ENCODE results near the gene PGLYRP3.
A peak's percentile ranks its signal among the peaks of the same experiment; 100 is the strongest.
"Not testable (repeated sequence)": the region's sequence is repeated elsewhere in the genome, so short reads cannot be mapped to it uniquely, and the experiment has no call there.

The PGLYRP3 gene

GRCh38 chr1:153341431-153341934 is 28.7 kb upstream of the PGLYRP3 start:
- Histone ChIP-seq H3K9me3 (ENCODE audit: control insufficient read depth in 5 of 5, low read length in 5 of 5) (no peaks in the 10 kb centered on the region), H3K27me3 (ENCODE audit: control insufficient read depth in 5 of 5, insufficient read depth in 4 of 5, low read length in 5 of 5) (peaks cover 4 to 19% (median 14%) of the 10 kb centered on the region in 5 donors), H3K4me1 (ENCODE audit: control insufficient read depth in 5 of 5, insufficient read depth in 5 of 5, low read length in 5 of 5) (no peaks in the 10 kb centered on the region), H3K27ac (ENCODE audit: low read depth, low read length) (no peak overlapping the region), H3K9ac (ENCODE audit: low read length in 5 of 5) (no peak overlapping the region), H3K4me3 (ENCODE audit: low read depth in 1 of 5, low read length in 5 of 5) (no peak overlapping the region), H3K36me3 (ENCODE audit: control insufficient read depth in 5 of 5, insufficient read depth in 5 of 5, low read length in 5 of 5) (no peaks in the 10 kb centered on the region)

DNA sequence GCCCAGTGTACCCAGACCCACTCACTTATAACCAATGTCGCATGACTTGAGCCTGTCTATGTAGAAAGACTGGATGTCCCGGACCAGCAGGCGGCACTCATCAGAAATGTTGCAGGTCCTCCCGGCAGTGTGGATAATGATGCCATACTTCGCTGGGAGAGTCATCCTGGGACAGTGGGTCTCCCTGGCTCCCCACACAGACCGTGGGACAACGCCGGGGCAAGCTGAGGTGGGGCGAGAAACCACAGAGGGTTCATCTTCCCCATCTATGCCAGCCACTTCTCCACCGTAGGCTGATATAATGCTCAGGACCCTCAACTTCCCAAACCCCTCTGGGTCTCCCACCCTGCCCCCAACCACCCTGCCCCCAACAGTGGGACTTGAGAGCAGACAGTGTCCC is 27.6 kb upstream of the PGLYRP3 start:
- H3K4me1 ChIP-seq (ENCODE audit: control insufficient read depth in 5 of 5, insufficient read depth in 5 of 5, low read length in 5 of 5), result no peaks in the 10 kb centered on the region

GRCh38 chr1:153339802-153340201 is 27.1 kb upstream of the PGLYRP3 start:
- Histone ChIP-seq H3K4me1 (ENCODE audit: control insufficient read depth in 5 of 5, insufficient read depth in 5 of 5, low read length in 5 of 5) (no peaks in the 10 kb centered on the region), H3K9me3 (ENCODE audit: control insufficient read depth in 5 of 5, low read length in 5 of 5) (no peaks in the 10 kb centered on the region), H3K9ac (ENCODE audit: low read length in 5 of 5) (no peak overlapping the region), H3K27ac (ENCODE audit: low read depth, low read length) (no peak overlapping the region), H3K27me3 (ENCODE audit: control insufficient read depth in 5 of 5, insufficient read depth in 4 of 5, low read length in 5 of 5) (peaks cover 0 to 6% (median 0%) of the 10 kb centered on the region in 5 donors), H3K36me3 (ENCODE audit: control insufficient read depth in 5 of 5, insufficient read depth in 5 of 5, low read length in 5 of 5) (no peaks in the 10 kb centered on the region), H3K4me3 (ENCODE audit: low read depth in 1 of 5, low read length in 5 of 5) (no peak overlapping the region)

More for the DNA sequence above, 27.6 kb upstream of the PGLYRP3 start:
- Histone ChIP-seq H3K9me3 (ENCODE audit: control insufficient read depth in 5 of 5, low read length in 5 of 5) (no peaks in the 10 kb centered on the region), H3K9ac (ENCODE audit: low read length in 5 of 5) (no peak overlapping the region), H3K27ac (ENCODE audit: low read depth, low read length) (no peak overlapping the region), H3K36me3 (ENCODE audit: control insufficient read depth in 5 of 5, insufficient read depth in 5 of 5, low read length in 5 of 5) (no peaks in the 10 kb centered on the region), H3K27me3 (ENCODE audit: control insufficient read depth in 5 of 5, insufficient read depth in 4 of 5, low read length in 5 of 5) (peaks cover 0 to 10% (median 4%) of the 10 kb centered on the region in 5 donors), H3K4me3 (ENCODE audit: low read depth in 1 of 5, low read length in 5 of 5) (no peak overlapping the region)

DNA sequence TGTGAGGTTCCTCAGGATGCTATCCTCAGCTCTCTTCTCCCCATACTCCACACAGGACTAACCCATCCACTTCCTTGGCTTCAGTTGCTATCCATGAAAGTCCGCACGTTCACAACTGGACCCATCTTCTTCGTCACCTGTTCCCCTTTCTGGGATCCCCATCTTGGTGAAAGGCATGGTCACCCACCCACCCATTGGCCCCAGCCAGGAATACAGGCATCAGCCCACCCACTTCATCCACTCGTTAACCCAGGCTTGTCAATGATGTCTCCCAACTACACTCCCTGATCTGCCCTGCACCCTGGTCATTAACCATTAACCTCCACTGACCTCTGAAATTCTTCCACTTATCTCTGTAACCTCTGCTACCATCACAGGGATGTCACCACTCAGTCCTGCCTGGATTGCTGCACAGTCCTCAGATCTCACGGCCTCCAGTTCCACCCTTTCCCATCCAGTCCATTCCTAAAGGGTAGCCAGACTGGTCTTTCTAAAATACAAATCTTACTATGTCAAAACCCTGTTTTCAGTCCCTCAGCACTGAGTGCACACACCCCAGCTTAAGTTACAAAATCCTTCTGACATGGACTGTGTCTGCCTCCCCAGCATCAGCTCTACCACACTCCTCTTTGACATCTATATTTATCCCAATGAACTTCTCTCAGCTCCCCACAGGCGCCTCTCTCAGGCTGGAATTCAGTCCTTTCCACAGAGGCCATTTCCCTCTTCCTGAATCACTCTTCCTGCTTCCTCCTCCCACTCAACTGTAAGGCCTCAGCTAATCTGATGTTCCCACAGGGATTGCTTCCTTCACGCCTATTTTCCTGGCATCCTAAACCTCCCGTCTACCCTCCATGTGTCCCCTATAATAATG is 25.5 kb upstream of the PGLYRP3 start:
- Histone ChIP-seq H3K9ac (ENCODE audit: low read length in 5 of 5) (no peak overlapping the region), H3K36me3 (ENCODE audit: control insufficient read depth in 5 of 5, insufficient read depth in 5 of 5, low read length in 5 of 5) (no peaks in the 10 kb centered on the region), H3K4me3 (ENCODE audit: low read depth in 1 of 5, low read length in 5 of 5) (no peak overlapping the region), H3K27ac (ENCODE audit: low read depth, low read length) (no peak overlapping the region), H3K9me3 (ENCODE audit: control insufficient read depth in 5 of 5, low read length in 5 of 5) (no peaks in the 10 kb centered on the region), H3K27me3 (ENCODE audit: control insufficient read depth in 5 of 5, insufficient read depth in 4 of 5, low read length in 5 of 5) (no peaks in the 10 kb centered on the region), H3K4me1 (ENCODE audit: control insufficient read depth in 5 of 5, insufficient read depth in 5 of 5, low read length in 5 of 5) (no peaks in the 10 kb centered on the region)

- H3K4me3 ChIP-seq (ENCODE audit: low read depth in 1 of 5, low read length in 5 of 5), result no peak overlapping the region
- H3K27me3 ChIP-seq (ENCODE audit: control insufficient read depth in 5 of 5, insufficient read depth in 4 of 5, low read length in 5 of 5), result no peaks in the 10 kb centered on the region
- no peaks in the 10 kb centered on the region for H3K4me1 ChIP-seq (ENCODE audit: control insufficient read depth in 5 of 5, insufficient read depth in 5 of 5, low read length in 5 of 5)
- H3K9ac ChIP-seq (ENCODE audit: low read length in 5 of 5), result no peak overlapping the region
- H3K9me3 ChIP-seq (ENCODE audit: control insufficient read depth in 5 of 5, low read length in 5 of 5), result peaks cover 0 to 4% (median 2%) of the 10 kb centered on the region in 5 donors
- no peaks in the 10 kb centered on the region for H3K36me3 ChIP-seq (ENCODE audit: control insufficient read depth in 5 of 5, insufficient read depth in 5 of 5, low read length in 5 of 5)
- H3K27ac ChIP-seq (ENCODE audit: low read depth, low read length), result no peak overlapping the region
Measured at GRCh38 chr1:153336650-153337049, 23.9 kb upstream of the PGLYRP3 start.

GRCh38 chr1:153333902-153334301 is 21.1 kb upstream of the PGLYRP3 start:
- Histone ChIP-seq H3K27ac (ENCODE audit: low read depth, low read length) (no peak overlapping the region), H3K9me3 (ENCODE audit: control insufficient read depth in 5 of 5, low read length in 5 of 5) (peaks cover 2 to 10% (median 7%) of the 10 kb centered on the region in 5 donors), H3K4me3 (ENCODE audit: low read depth in 1 of 5, low read length in 5 of 5) (no peak overlapping the region), H3K9ac (ENCODE audit: low read length in 5 of 5) (no peak overlapping the region), H3K36me3 (ENCODE audit: control insufficient read depth in 5 of 5, insufficient read depth in 5 of 5, low read length in 5 of 5) (no peaks in the 10 kb centered on the region), H3K4me1 (ENCODE audit: control insufficient read depth in 5 of 5, insufficient read depth in 5 of 5, low read length in 5 of 5) (no peaks in the 10 kb centered on the region), H3K27me3 (ENCODE audit: control insufficient read depth in 5 of 5, insufficient read depth in 4 of 5, low read length in 5 of 5) (peaks cover 0 to 4% (median 2%) of the 10 kb centered on the region in 5 donors)

DNA sequence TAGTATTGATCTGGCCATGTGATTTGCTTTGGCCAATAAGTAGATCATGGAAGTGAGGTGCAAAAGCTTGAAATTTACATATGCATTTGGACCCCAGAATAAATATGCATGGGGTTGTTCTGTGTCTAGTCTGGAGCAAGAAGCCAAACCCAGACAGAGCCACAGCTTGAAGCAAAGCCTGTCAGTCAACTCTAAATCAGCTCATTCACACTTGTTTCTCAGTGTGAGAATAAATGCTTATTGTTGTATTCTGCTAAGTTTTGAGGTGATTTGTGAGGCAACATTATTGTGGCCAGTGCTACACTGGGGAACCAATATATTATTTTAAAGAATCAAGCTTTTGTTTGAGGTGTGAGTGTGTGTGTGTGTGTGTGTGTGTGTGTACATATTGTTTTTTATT is 12.2 kb upstream of the PGLYRP3 start:
- no peaks in the 10 kb centered on the region for H3K36me3 ChIP-seq (ENCODE audit: control insufficient read depth in 5 of 5, insufficient read depth in 5 of 5, low read length in 5 of 5)
- H3K9ac ChIP-seq (ENCODE audit: low read length in 5 of 5), result no peak overlapping the region
- H3K4me1 ChIP-seq (ENCODE audit: control insufficient read depth in 5 of 5, insufficient read depth in 5 of 5, low read length in 5 of 5), result no peaks in the 10 kb centered on the region
- peaks cover 0 to 4% (median 0%) of the 10 kb centered on the region in 5 donors for H3K27me3 ChIP-seq (ENCODE audit: control insufficient read depth in 5 of 5, insufficient read depth in 4 of 5, low read length in 5 of 5)
- H3K9me3 ChIP-seq (ENCODE audit: control insufficient read depth in 5 of 5, low read length in 5 of 5), result peaks cover 11 to 36% (median 21%) of the 10 kb centered on the region in 5 donors
- no peak overlapping the region for H3K27ac ChIP-seq (ENCODE audit: low read depth, low read length)
- no peak overlapping the region for H3K4me3 ChIP-seq (ENCODE audit: low read depth in 1 of 5, low read length in 5 of 5)

DNA sequence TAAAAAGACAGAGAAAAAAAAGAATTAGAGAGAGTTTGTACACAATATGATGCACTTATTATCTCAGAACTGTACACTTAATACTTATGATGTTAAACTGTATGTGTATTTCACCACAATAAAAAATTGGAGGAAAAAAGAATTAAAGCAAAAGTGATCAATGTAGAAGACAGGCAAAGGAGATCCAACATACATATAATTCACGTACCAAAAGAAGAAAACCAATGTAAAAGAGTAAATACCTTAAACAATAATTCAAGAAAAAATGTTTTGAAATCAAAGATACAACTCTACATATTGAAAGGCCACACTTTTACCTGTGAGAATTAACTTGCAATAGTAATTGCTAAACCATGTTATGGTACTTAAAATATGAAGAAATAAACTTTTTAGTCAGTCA is 9.8 kb upstream of the PGLYRP3 start:
- Histone ChIP-seq H3K27ac (ENCODE audit: low read depth, low read length) (no peak overlapping the region), H3K4me3 (ENCODE audit: low read depth in 1 of 5, low read length in 5 of 5) (peak overlapping the region in 1 of 5 donors; percentile 28)

GRCh38 chr1:153318145-153318544 is 5.4 kb upstream of the PGLYRP3 start:
- H3K4me3 ChIP-seq (ENCODE audit: low read depth in 1 of 5, low read length in 5 of 5); H3K9ac ChIP-seq (ENCODE audit: low read length in 5 of 5); H3K27me3 ChIP-seq (ENCODE audit: control insufficient read depth in 5 of 5, insufficient read depth in 4 of 5, low read length in 5 of 5); H3K4me1 ChIP-seq (ENCODE audit: control insufficient read depth in 5 of 5, insufficient read depth in 5 of 5, low read length in 5 of 5); H3K36me3 ChIP-seq (ENCODE audit: control insufficient read depth in 5 of 5, insufficient read depth in 5 of 5, low read length in 5 of 5); H3K27ac ChIP-seq (ENCODE audit: low read depth, low read length): not testable (repeated sequence)
- H3K9me3 ChIP-seq (ENCODE audit: control insufficient read depth in 5 of 5, low read length in 5 of 5), result peaks cover 4 to 23% (median 13%) of the 10 kb centered on the region in 5 donors

More for the DNA sequence above, 9.8 kb upstream of the PGLYRP3 start:
- H3K9me3 ChIP-seq (ENCODE audit: control insufficient read depth in 5 of 5, low read length in 5 of 5), result peaks cover 11 to 35% (median 21%) of the 10 kb centered on the region in 5 donors
- no peaks in the 10 kb centered on the region for H3K4me1 ChIP-seq (ENCODE audit: control insufficient read depth in 5 of 5, insufficient read depth in 5 of 5, low read length in 5 of 5)
- no peaks in the 10 kb centered on the region for H3K36me3 ChIP-seq (ENCODE audit: control insufficient read depth in 5 of 5, insufficient read depth in 5 of 5, low read length in 5 of 5)
- peaks cover 0 to 5% (median 0%) of the 10 kb centered on the region in 5 donors for H3K27me3 ChIP-seq (ENCODE audit: control insufficient read depth in 5 of 5, insufficient read depth in 4 of 5, low read length in 5 of 5)
- no peak overlapping the region for H3K9ac ChIP-seq (ENCODE audit: low read length in 5 of 5)

GRCh38 chr1:153316013-153316412 is 3.3 kb upstream of the PGLYRP3 start:
- H3K36me3 ChIP-seq (ENCODE audit: control insufficient read depth in 5 of 5, insufficient read depth in 5 of 5, low read length in 5 of 5); H3K4me1 ChIP-seq (ENCODE audit: control insufficient read depth in 5 of 5, insufficient read depth in 5 of 5, low read length in 5 of 5); H3K27ac ChIP-seq (ENCODE audit: low read depth, low read length); H3K27me3 ChIP-seq (ENCODE audit: control insufficient read depth in 5 of 5, insufficient read depth in 4 of 5, low read length in 5 of 5); H3K4me3 ChIP-seq (ENCODE audit: low read depth in 1 of 5, low read length in 5 of 5); H3K9me3 ChIP-seq (ENCODE audit: control insufficient read depth in 5 of 5, low read length in 5 of 5); H3K9ac ChIP-seq (ENCODE audit: low read length in 5 of 5): not testable (repeated sequence)
